ENCODE measurements around the gene ICAM1.

GRCh38 chr19:10305139-10305806 lies 34.4 kb downstream of the ICAM1 start:
- TF ChIP-seq CTCF (IDR thresholded peaks at IDR 0.05) (no peak), POLR2A (IDR thresholded peaks at IDR 0.05) (no peak)

Measured in vagina (tissue), 2 donors.